Thyroid gland (tissue), 4 donors: ENCODE measurements around the gene FXYD6. TPM values are rescaled to one million over a fixed set of nuclear protein-coding genes. Genes with fewer than 3 reads are reported as not detected.

Experiments used
- DNase-seq, 2 donors: peaks; one replicate each; pipeline ENCODE4 v3.0.0-alpha.2; 2019
- H3K27ac ChIP-seq, 3 donors: fragments of 200-600 bp; sonication (generic); 1 replicate in 2 of 3; 2 replicates in 1 of 3; pipeline ENCODE4 v1.5.1; 2016 to 2019; ENCODE audit warnings: mild to moderate bottlenecking in 1 of 3, moderate library complexity in 1 of 3
- H3K27me3 ChIP-seq: fragments of 200-600 bp; sonication (generic); one replicate; pipeline ENCODE4 v1.5.1; 2019
- H3K36me3 ChIP-seq, 2 donors: fragments of 200-600 bp; sonication (generic); one replicate each; pipeline ENCODE4 v1.5.1; 2016 to 2019
- H3K4me1 ChIP-seq, 2 donors: fragments of 200-600 bp; sonication (generic); one replicate each; pipeline ENCODE4 v1.5.1; 2017 to 2019
- H3K4me3 ChIP-seq, 3 donors: fragments of 200-600 bp; sonication (generic); replicated peaks in 1 of 3; 1 replicate in 2 of 3; 2 replicates in 1 of 3; pipeline ENCODE4 v1.5.1; 2016; ENCODE audit warnings: mild to moderate bottlenecking in 1 of 3
- H3K9me3 ChIP-seq: fragments of 200-600 bp; sonication (generic); one replicate; pipeline ENCODE4 v1.5.1; 2017
- CTCF ChIP-seq, 6 experiments: fragments of 200-600 bp in 3 of 6; fragments of 450-650 bp in 3 of 6; sonication (generic) in 3 of 6; IDR thresholded peaks; one replicate each; pipeline ENCODE4 v1.5.1; 2016 to 2019; ENCODE audit warnings: antibody characterized with exemption in 6 of 6, mild to moderate bottlenecking in 2 of 6, inconsistent platforms in 1 of 6, moderate library complexity in 1 of 6
- POLR2A ChIP-seq, 2 donors: fragments of 450-650 bp; IDR thresholded peaks; one replicate each; pipeline ENCODE4 v1.6.1; 2017; ENCODE audit warnings: antibody characterized with exemption in 2 of 2, mild to moderate bottlenecking in 2 of 2, moderate library complexity in 1 of 2
- WGBS, 2 donors: methylation state at CpG; one replicate each; pipeline ENCODE4 v1.1.5; 2017; 5-methylcytosine and 5-hydroxymethylcytosine counted together
- intact Hi-C: fragments of 100-400 bp; cut with DNase I; formaldehyde crosslinking; loops from one replicate; pipeline ENCODE4 v1.15.1; 2023
- total RNA-seq, 4 donors: library from RNA; depleted of rRNA; stranded (reverse); fragments of >200 nt; gene quantifications; one replicate each; pipeline ENCODE4 v1.2.3, GENCODE V29; 2016

FXYD6 gene
- total RNA-seq, 4 donors from 2014 or later = 34.2 to 143 (median 88.6) TPM

DNA sequence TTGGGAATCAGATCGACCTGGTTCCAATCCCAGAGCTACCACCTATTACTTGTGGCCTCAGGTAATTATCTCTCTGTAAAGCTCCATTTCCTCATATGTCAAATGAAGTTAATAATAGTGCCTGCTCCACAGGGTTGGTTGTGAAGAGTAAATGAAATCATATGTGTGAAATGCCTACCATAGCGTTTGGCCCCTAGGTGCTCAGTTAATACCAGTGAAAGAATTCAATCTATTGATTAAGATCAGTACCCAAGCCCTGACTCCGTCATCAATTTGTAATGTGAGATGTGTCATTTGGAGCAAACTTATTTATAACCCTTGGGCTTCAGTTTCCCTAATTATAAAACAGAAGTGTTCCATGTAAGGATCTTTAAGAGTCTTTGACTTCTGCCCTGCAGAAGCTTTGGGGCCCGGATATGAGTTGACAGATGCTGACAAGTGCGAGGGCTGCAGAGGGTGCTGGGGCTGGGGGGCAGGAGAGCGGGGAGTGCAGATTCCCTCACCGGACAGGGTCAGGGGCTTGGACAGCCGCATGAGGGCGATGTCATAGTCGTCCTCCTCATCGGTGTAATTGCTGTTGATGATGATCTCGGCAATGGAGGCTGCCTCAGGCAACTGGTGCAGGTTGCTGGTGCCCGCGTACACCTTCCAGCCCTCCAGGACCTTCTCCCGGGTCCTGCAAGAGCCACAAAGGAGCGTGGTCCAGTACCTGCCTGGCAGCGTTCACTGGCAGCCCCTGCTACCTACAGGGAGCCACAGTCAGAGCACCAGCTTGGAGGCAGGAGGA lies 31.8 kb upstream of the FXYD6 start:
- Histone ChIP-seq H3K9me3 (no peaks in the 10 kb centered on the region), H3K4me3 (no peak overlapping the region), H3K4me1 (no peaks in the 10 kb centered on the region), H3K36me3 (no peaks in the 10 kb centered on the region), H3K27ac (no peak overlapping the region), H3K27me3 (no peaks in the 10 kb centered on the region)
- intact Hi-C loops = no loop called here
- TF ChIP-seq POLR2A (IDR thresholded peaks at IDR 0.05) (no peak), CTCF (IDR thresholded peaks at IDR 0.05) (no peak)
- 90 to 91% methylated on average over 13 to 17 of the region's 17 CpGs for WGBS, 2 donors
- DNase-seq = no peak

- peak; percentile 38 to 49 for DNase-seq
- H3K4me3 ChIP-seq = no peak overlapping the region
- H3K27ac ChIP-seq = no peak overlapping the region
- no peaks in the 10 kb centered on the region for H3K4me1 ChIP-seq
- intact Hi-C loops = no loop called here
- H3K36me3 ChIP-seq = no peaks in the 10 kb centered on the region
- TF ChIP-seq POLR2A (IDR thresholded peaks at IDR 0.05) (peak in 1 of 2 donors; percentile 22), CTCF (IDR thresholded peaks at IDR 0.05) (no peak)
- H3K27me3 ChIP-seq = no peaks in the 10 kb centered on the region
- WGBS, 2 donors = 55 to 70% methylated on average over 13 to 24 of the region's 24 CpGs
- H3K9me3 ChIP-seq = no peaks in the 10 kb centered on the region
Measured at GRCh38 chr11:117907276-117908108, 31.0 kb upstream of the FXYD6 start.

- Histone ChIP-seq H3K4me1 (no peaks in the 10 kb centered on the region), H3K4me3 (no peak overlapping the region), H3K9me3 (no peaks in the 10 kb centered on the region), H3K36me3 (no peaks in the 10 kb centered on the region), H3K27ac (no peak overlapping the region), H3K27me3 (no peaks in the 10 kb centered on the region)
- 82 to 85% methylated on average over 4 of the region's 4 CpGs for WGBS, 2 donors
- intact Hi-C loops = no loop called here
- DNase-seq = no peak
- TF ChIP-seq POLR2A (IDR thresholded peaks at IDR 0.05) (no peak), CTCF (IDR thresholded peaks at IDR 0.05) (no peak)
Measured at GRCh38 chr11:117906710-117907109, 30.3 kb upstream of the FXYD6 start.

DNA sequence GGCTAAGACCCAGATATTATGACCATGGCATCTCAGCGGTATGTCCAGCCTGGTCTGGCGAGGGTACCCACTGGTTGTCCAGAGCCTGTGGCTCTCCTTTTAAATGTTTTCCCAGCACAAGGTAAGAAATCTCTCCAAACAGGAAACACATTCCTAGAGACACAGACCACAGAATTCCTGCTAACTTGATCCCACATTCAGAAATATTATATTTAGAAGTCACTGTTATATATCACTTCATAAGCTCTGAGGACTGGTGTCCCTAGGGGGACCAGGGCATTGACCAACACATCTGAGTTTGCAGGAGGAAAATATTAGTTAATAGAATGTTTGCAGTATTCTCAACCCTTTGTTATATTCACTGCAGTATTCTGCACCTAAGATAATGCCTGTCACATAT lies 29.7 kb upstream of the FXYD6 start:
- no peaks in the 10 kb centered on the region for H3K36me3 ChIP-seq
- 95 to 100% methylated on average over 2 of the region's 2 CpGs for WGBS, 2 donors
- no peak for TF ChIP-seq POLR2A (IDR thresholded peaks at IDR 0.05)
- no peak for TF ChIP-seq CTCF (IDR thresholded peaks at IDR 0.05)

GRCh38 chr11:117905524-117905923 lies 29.1 kb upstream of the FXYD6 start:
- DNase-seq = no peak
- no peaks in the 10 kb centered on the region for H3K9me3 ChIP-seq
- no peaks in the 10 kb centered on the region for H3K27me3 ChIP-seq
- intact Hi-C loops = no loop called here
- H3K27ac ChIP-seq = no peak overlapping the region
- 77 to 95% methylated on average over 4 of the region's 4 CpGs for WGBS, 2 donors
- H3K36me3 ChIP-seq = no peaks in the 10 kb centered on the region
- H3K4me1 ChIP-seq = no peaks in the 10 kb centered on the region
- TF ChIP-seq CTCF (IDR thresholded peaks at IDR 0.05) = no peak
- TF ChIP-seq POLR2A (IDR thresholded peaks at IDR 0.05) = no peak
- H3K4me3 ChIP-seq = no peak overlapping the region

More for the DNA sequence above, 29.7 kb upstream of the FXYD6 start:
- no peaks in the 10 kb centered on the region for H3K4me1 ChIP-seq
- H3K4me3 ChIP-seq = no peak overlapping the region
- no peaks in the 10 kb centered on the region for H3K27me3 ChIP-seq
- no peak for DNase-seq
- intact Hi-C loops = no loop called here
- no peaks in the 10 kb centered on the region for H3K9me3 ChIP-seq
- H3K27ac ChIP-seq = no peak overlapping the region
